H9 (cell line): ENCODE data around the gene TBC1D7. TPM values are rescaled to one million over a fixed set of nuclear protein-coding genes. Genes with fewer than 3 reads are reported as not detected.

ENCODE experiments used
- DNase-seq: peaks from one replicate; pipeline ENCODE4 v3.0.0-alpha.2; 2017
- H2AFZ ChIP-seq: one replicate; pipeline ENCODE4 v1.6.1; 2013; ENCODE audit warnings: mild to moderate bottlenecking, low read length, control low read depth, moderate library complexity
- H2AK5ac ChIP-seq: 2 replicates; pipeline ENCODE4 v1.6.1; 2013; ENCODE audit warnings: low read length, control low read depth, mixed read lengths; ENCODE audit not compliant: insufficient read length
- H2BK120ac ChIP-seq: one replicate; pipeline ENCODE4 v1.6.1; 2013; ENCODE audit warnings: low read depth, mild to moderate bottlenecking, low read length, control low read depth, inconsistent platforms; ENCODE audit not compliant: poor library complexity, severe bottlenecking
- H2BK12ac ChIP-seq: 2 replicates; pipeline ENCODE4 v1.6.1; 2013; ENCODE audit warnings: low read length, control low read depth, mixed read lengths, low read depth; ENCODE audit not compliant: insufficient read length
- H2BK15ac ChIP-seq: 2 replicates; pipeline ENCODE4 v1.6.1; 2013; ENCODE audit warnings: low read depth, low read length, control low read depth
- H2BK20ac ChIP-seq: one replicate; pipeline ENCODE4 v1.6.1; 2013; ENCODE audit warnings: low read depth, mild to moderate bottlenecking, low read length, control low read depth, inconsistent platforms; ENCODE audit not compliant: poor library complexity, severe bottlenecking
- H2BK5ac ChIP-seq: 2 replicates; pipeline ENCODE4 v1.6.1; 2013; ENCODE audit warnings: low read length, control low read depth, mixed read lengths; ENCODE audit not compliant: insufficient read length
- H3K14ac ChIP-seq: 2 replicates; pipeline ENCODE4 v1.6.1; 2013; ENCODE audit warnings: low read length, control low read depth; ENCODE audit not compliant: insufficient read depth
- H3K18ac ChIP-seq: 2 replicates; pipeline ENCODE4 v1.6.1; 2013; ENCODE audit warnings: low read depth, mild to moderate bottlenecking, mixed read lengths, low read length, control low read depth; ENCODE audit not compliant: insufficient read length
- H3K23ac ChIP-seq: 2 replicates; pipeline ENCODE4 v1.6.1; 2013; ENCODE audit warnings: low read length, control low read depth, mixed read lengths, low read depth; ENCODE audit not compliant: insufficient read length
- H3K23me2 ChIP-seq: 2 replicates; pipeline ENCODE4 v1.6.1; 2013; ENCODE audit warnings: low read depth, mild to moderate bottlenecking, mixed read lengths, low read length, control low read depth; ENCODE audit not compliant: insufficient read length, poor library complexity, severe bottlenecking
- H3K27ac ChIP-seq: 2 replicates; pipeline ENCODE4 v1.5.1; 2013; ENCODE audit warnings: low read length, control low read depth, mixed read lengths, low read depth; ENCODE audit not compliant: insufficient read length
- H3K27me3 ChIP-seq: 2 replicates; pipeline ENCODE4 v1.6.1; 2013; ENCODE audit warnings: low read length, control low read depth, inconsistent platforms; ENCODE audit not compliant: insufficient read depth
- H3K4ac ChIP-seq: 2 replicates; pipeline ENCODE4 v1.6.1; 2013; ENCODE audit warnings: low read depth, mild to moderate bottlenecking, control low read depth, inconsistent platforms, low read length, moderate library complexity
- H3K4me1 ChIP-seq: 2 replicates; pipeline ENCODE4 v1.6.1; 2013; ENCODE audit warnings: low read length, control low read depth, inconsistent platforms; ENCODE audit not compliant: insufficient read depth
- H3K4me2 ChIP-seq: 2 replicates; pipeline ENCODE4 v1.6.1; 2013; ENCODE audit warnings: low read length, control low read depth, mixed read lengths; ENCODE audit not compliant: insufficient read length, insufficient read depth
- H3K56ac ChIP-seq: 2 replicates; pipeline ENCODE4 v1.6.1; 2013; ENCODE audit warnings: low read depth, mild to moderate bottlenecking, mixed read lengths, low read length, control low read depth; ENCODE audit not compliant: insufficient read length
- H3K79me1 ChIP-seq: 2 replicates; pipeline ENCODE4 v1.6.1; 2013; ENCODE audit warnings: low read depth, mild to moderate bottlenecking, moderate library complexity, low read length, control low read depth, inconsistent platforms; ENCODE audit not compliant: insufficient read depth, poor library complexity, severe bottlenecking
- H3K79me2 ChIP-seq: 2 replicates; pipeline ENCODE4 v1.6.1; 2013; ENCODE audit warnings: low read length, control low read depth, inconsistent platforms; ENCODE audit not compliant: insufficient read depth
- H3K9ac ChIP-seq: 2 replicates; pipeline ENCODE4 v1.6.1; 2013; ENCODE audit warnings: low read length, control low read depth, mixed read lengths; ENCODE audit not compliant: insufficient read length; ENCODE audit errors: extremely low read depth
- H3K9me3 ChIP-seq: one replicate; pipeline ENCODE4 v1.6.1; 2013; ENCODE audit warnings: low read depth, low read length, inconsistent platforms; ENCODE audit not compliant: control insufficient read depth
- H3T11ph ChIP-seq: one replicate; pipeline ENCODE4 v1.6.1; 2013; ENCODE audit warnings: mild to moderate bottlenecking, low read length, control low read depth, inconsistent platforms
- H4K20me1 ChIP-seq: one replicate; pipeline ENCODE4 v1.6.1; 2013; ENCODE audit not compliant: control insufficient read depth, insufficient read length, insufficient read depth
- H4K5ac ChIP-seq: 2 replicates; pipeline ENCODE4 v1.6.1; 2013; ENCODE audit warnings: low read depth, mild to moderate bottlenecking, mixed read lengths, low read length, control low read depth; ENCODE audit not compliant: insufficient read length
- H4K8ac ChIP-seq: replicated peaks from 2 replicates; pipeline ENCODE4 v1.6.1; 2013; ENCODE audit warnings: low read length, control low read depth, mixed read lengths, low read depth; ENCODE audit not compliant: insufficient read length
- H4K91ac ChIP-seq: 2 replicates; pipeline ENCODE4 v1.6.1; 2013; ENCODE audit warnings: low read depth, mild to moderate bottlenecking, moderate library complexity, mixed read lengths, low read length, control low read depth; ENCODE audit not compliant: insufficient read length
- H3K27ac Mint-ChIP-seq, 3 experiments: 2 replicates in 2 of 3; 3 replicates in 1 of 3; pipeline ENCODE4 v1.8.0; 2020 to 2021; ENCODE audit warnings: mixed read lengths in 3 of 3, mild to moderate bottlenecking in 1 of 3, moderate library complexity in 1 of 3
- H3K27me3 Mint-ChIP-seq: 2 replicates; pipeline ENCODE4 v1.8.0; 2021; ENCODE audit warnings: low read depth, mild to moderate bottlenecking, moderate library complexity, mixed read lengths
- H3K36me3 Mint-ChIP-seq, 3 experiments: 2 replicates in 2 of 3; 3 replicates in 1 of 3; pipeline ENCODE4 v1.8.0; 2020 to 2021; ENCODE audit warnings: low read depth in 3 of 3, mixed read lengths in 3 of 3; ENCODE audit not compliant: insufficient read depth in 1 of 3
- H3K4me1 Mint-ChIP-seq, 2 experiments: 2 replicates each; pipeline ENCODE4 v1.8.0; 2020; ENCODE audit warnings: mixed read lengths in 2 of 2
- H3K4me3 Mint-ChIP-seq, 2 experiments: 2 replicates in 1 of 2; 3 replicates in 1 of 2; pipeline ENCODE4 v1.8.0; 2020 to 2021; ENCODE audit warnings: mild to moderate bottlenecking in 2 of 2, mixed read lengths in 2 of 2, moderate library complexity in 1 of 2
- H3K9me3 Mint-ChIP-seq, 2 experiments: 2 replicates in 1 of 2; 3 replicates in 1 of 2; pipeline ENCODE4 v1.8.0; 2020; ENCODE audit warnings: mild to moderate bottlenecking in 2 of 2, mixed read lengths in 2 of 2, moderate library complexity in 1 of 2
- WGBS: extraction: QIAGEN DNeasy Blood & Tissue Kit; methylation state at CpG from one replicate; pipeline ENCODE4 v1.1.7; 2013; ENCODE audit warnings: missing lambda C conversion rate, low lambda C conversion rate, mixed read lengths; ENCODE audit not compliant: insufficient read length; ENCODE audit errors: extremely low coverage; 5-methylcytosine and 5-hydroxymethylcytosine counted together
- total RNA-seq: library from RNA; stranded (reverse); gene quantifications from 2 replicates; pipeline ENCODE4 v1.2.1, GENCODE V29; 2021
- TF ChIP-seq, protein P1 (sequence below): fragments of 200-600 bp; sonication (generic); conservative IDR thresholded peaks from 3 replicates; pipeline ENCODE4 v1.8.0; 2021; ENCODE audit warnings: antibody characterized with exemption, mild to moderate bottlenecking

TBC1D7 gene
- total RNA-seq, 1 experiment from 2014 or later = 33.9 TPM

DNA sequence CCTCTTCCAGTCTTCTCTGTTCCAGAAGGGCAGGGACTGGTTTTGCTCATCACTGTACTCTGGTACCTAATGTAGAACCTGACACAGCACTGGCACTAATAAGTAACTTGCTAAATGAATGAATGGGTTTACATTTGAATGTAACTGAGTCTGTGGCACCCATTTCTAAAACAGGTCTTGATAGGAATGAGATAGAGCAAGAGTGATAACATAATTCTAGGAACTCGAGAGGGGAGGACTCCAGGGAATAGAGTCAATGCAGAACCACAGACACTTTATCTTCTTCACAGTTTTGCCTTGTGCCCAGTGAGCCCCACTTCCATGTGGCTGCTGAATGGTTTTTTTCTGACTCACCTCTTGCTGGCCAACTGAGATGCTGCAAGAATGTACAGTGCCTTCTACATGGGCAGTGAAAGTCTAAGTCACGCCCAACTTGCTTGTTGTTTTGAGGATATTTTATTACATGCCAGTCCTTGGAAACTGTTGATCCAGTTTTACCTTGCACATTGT is 61.1 kb downstream of the TBC1D7 start:
- H3K56ac ChIP-seq = no peak overlapping the region
- no peak overlapping the region for H4K8ac ChIP-seq
- H3K27ac Mint-ChIP-seq = no peak overlapping the region
- H3K9ac ChIP-seq = no peak overlapping the region
- H3K14ac ChIP-seq = no peak overlapping the region
- H3K4me3 Mint-ChIP-seq = no peak overlapping the region
- no CpG with 5 or more reads among the region's 2 CpGs for WGBS
- no peaks in the 10 kb centered on the region for H3K9me3 ChIP-seq
- peaks cover 12 to 14% (median 13%) of the 10 kb centered on the region in 3 experiments for H3K36me3 Mint-ChIP-seq
- no peak overlapping the region for H3K4ac ChIP-seq
- no peaks in the 10 kb centered on the region for H3K4me1 ChIP-seq
- no peaks in the 10 kb centered on the region for H3K79me2 ChIP-seq
- TF ChIP-seq, protein P1, sequence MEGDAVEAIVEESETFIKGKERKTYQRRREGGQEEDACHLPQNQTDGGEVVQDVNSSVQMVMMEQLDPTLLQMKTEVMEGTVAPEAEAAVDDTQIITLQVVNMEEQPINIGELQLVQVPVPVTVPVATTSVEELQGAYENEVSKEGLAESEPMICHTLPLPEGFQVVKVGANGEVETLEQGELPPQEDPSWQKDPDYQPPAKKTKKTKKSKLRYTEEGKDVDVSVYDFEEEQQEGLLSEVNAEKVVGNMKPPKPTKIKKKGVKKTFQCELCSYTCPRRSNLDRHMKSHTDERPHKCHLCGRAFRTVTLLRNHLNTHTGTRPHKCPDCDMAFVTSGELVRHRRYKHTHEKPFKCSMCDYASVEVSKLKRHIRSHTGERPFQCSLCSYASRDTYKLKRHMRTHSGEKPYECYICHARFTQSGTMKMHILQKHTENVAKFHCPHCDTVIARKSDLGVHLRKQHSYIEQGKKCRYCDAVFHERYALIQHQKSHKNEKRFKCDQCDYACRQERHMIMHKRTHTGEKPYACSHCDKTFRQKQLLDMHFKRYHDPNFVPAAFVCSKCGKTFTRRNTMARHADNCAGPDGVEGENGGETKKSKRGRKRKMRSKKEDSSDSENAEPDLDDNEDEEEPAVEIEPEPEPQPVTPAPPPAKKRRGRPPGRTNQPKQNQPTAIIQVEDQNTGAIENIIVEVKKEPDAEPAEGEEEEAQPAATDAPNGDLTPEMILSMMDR = no peak
- no peak overlapping the region for H3T11ph ChIP-seq
- H3K23me2 ChIP-seq = no peaks in the 10 kb centered on the region
- no peak overlapping the region for H2AFZ ChIP-seq
- peaks cover 6 to 10% of the 10 kb centered on the region in 2 experiments; a peak in 3 of 5 replicates for H3K9me3 Mint-ChIP-seq
- no peak overlapping the region for H3K27ac ChIP-seq
- H3K23ac ChIP-seq = no peak overlapping the region
- no peak overlapping the region for H4K5ac ChIP-seq
- H2BK120ac ChIP-seq = no peak overlapping the region
- no peak overlapping the region for H3K4me2 ChIP-seq
- peaks cover 13 to 19% of the 10 kb centered on the region in 2 experiments for H3K4me1 Mint-ChIP-seq
- no peak overlapping the region for H4K91ac ChIP-seq
- peaks cover 1% of the 10 kb centered on the region; the same call in 1 of the 2 replicates for H3K27me3 Mint-ChIP-seq
- no peak overlapping the region for H2BK12ac ChIP-seq
- no peak for DNase-seq
- no peaks in the 10 kb centered on the region for H3K79me1 ChIP-seq
- no peak overlapping the region for H2BK5ac ChIP-seq
- H2BK20ac ChIP-seq = no peak overlapping the region
- no peaks in the 10 kb centered on the region for H4K20me1 ChIP-seq
- no peak overlapping the region for H2AK5ac ChIP-seq
- no peak overlapping the region for H3K18ac ChIP-seq
- no peaks in the 10 kb centered on the region for H3K27me3 ChIP-seq
- H2BK15ac ChIP-seq = no peak overlapping the region
